K562 (cell line): ENCODE results near the gene TRMU. TPM values are rescaled to one million over a fixed set of nuclear protein-coding genes. Genes with fewer than 3 reads are reported as not detected.

Experiments
- ATAC-seq: fragments of 200-7000 bp; cut with Tn5 transposase; 3 replicates; pipeline ENCODE4 v1.9.1; 2020; ENCODE audit warnings: moderate library complexity
- BruUV-seq: library from RNA; stranded (reverse); fragments of 400-500 nt; replicated peaks from 2 replicates; lab custom pipeline; 2021; lab: Mats Ljungman, UMichigan
- CTCF ChIA-PET: fragments of 300-600 bp; formaldehyde crosslinking; extraction: SDS; loops from one replicate; lab custom pipeline; 2021; ENCODE audit warnings: low intra/inter-chr PET ratio; lab: Yijun Ruan, JAX
- POLR2A ChIA-PET: fragments of 300-600, 350-650 bp; sonication (Branson Sonifier 250); formaldehyde crosslinking; extraction: SDS; loops from one replicate; lab custom pipeline; 2021; ENCODE audit warnings: antibody characterized with exemption, inconsistent platforms; lab: Yijun Ruan, JAX
- DNase-seq, 4 experiments: peaks; one replicate each; pipeline versions ENCODE4 v3.0.0 to v3.0.0-alpha.2; 2011 to 2018; ENCODE audit warnings: low spot score in 3 of 4, mixed read lengths in 3 of 4; ENCODE audit errors: extremely low read depth in 1 of 4
- FAIRE-seq: peaks from 2 replicates; lab custom pipeline; 2011; peaks lifted over from hg19 to GRCh38; lab: Jason Lieb, UNC
- H2AFZ ChIP-seq: 2 replicates; pipeline ENCODE4 v1.6.0; 2011; ENCODE audit warnings: low read depth, low read length, control low read depth, inconsistent platforms
- H3K27ac ChIP-seq: fragments of 200-600 bp; 3 replicates; pipeline ENCODE4 v1.8.0; 2011; ENCODE audit warnings: low read depth, mild to moderate bottlenecking, control low read depth, inconsistent platforms, low read length, moderate library complexity, mixed read lengths; ENCODE audit errors: extremely low read depth
- H3K27me3 ChIP-seq, 2 experiments: fragments of 300-600 bp in 1 of 2; 2 replicates in 1 of 2; 3 replicates in 1 of 2; pipeline versions ENCODE4 v1.6.0 to v1.8.0; 2011; ENCODE audit warnings: inconsistent platforms in 2 of 2, low read length in 2 of 2, mild to moderate bottlenecking in 1 of 2, mixed read lengths in 1 of 2, moderate library complexity in 1 of 2; ENCODE audit not compliant: control insufficient read depth in 2 of 2, insufficient read depth in 2 of 2
- H3K36me3 ChIP-seq: fragments of 300-600 bp; 3 replicates; pipeline ENCODE4 v1.8.0; 2011; ENCODE audit warnings: mild to moderate bottlenecking, low read length, inconsistent platforms; ENCODE audit not compliant: control insufficient read depth, insufficient read depth
- H3K4me1 ChIP-seq, 2 experiments: fragments of 200-600 bp in 1 of 2; replicated peaks in 1 of 2; 2 replicates in 1 of 2; 3 replicates in 1 of 2; pipeline versions ENCODE4 v1.5.1 to v1.8.0; 2011; ENCODE audit warnings: inconsistent platforms in 2 of 2, low read length in 2 of 2, mild to moderate bottlenecking in 1 of 2, mixed read lengths in 1 of 2, moderate library complexity in 1 of 2; ENCODE audit not compliant: control insufficient read depth in 2 of 2, insufficient read depth in 2 of 2
- H3K4me2 ChIP-seq: 2 replicates; pipeline ENCODE4 v1.6.1; 2011; ENCODE audit warnings: low read length, control low read depth, inconsistent platforms, mixed read lengths; ENCODE audit not compliant: insufficient read depth
- H3K4me3 ChIP-seq: fragments of 200-600 bp; sonication (generic), shearing (Covaris generic); 2 replicates; pipeline ENCODE4 v1.5.1; 2016; ENCODE audit warnings: control low read depth, inconsistent platforms
- H3K79me2 ChIP-seq: fragments of 200-600 bp; 3 replicates; pipeline ENCODE4 v1.8.0; 2011; ENCODE audit warnings: low read length, inconsistent platforms; ENCODE audit not compliant: control insufficient read depth, insufficient read depth
- H3K9ac ChIP-seq, 2 experiments: 2 replicates each; pipeline versions ENCODE4 v1.6.0 to v1.6.1; 2011; ENCODE audit warnings: low read depth in 2 of 2, low read length in 2 of 2, control low read depth in 1 of 2, inconsistent platforms in 1 of 2, mild to moderate bottlenecking in 1 of 2, mixed read lengths in 1 of 2; ENCODE audit not compliant: insufficient read depth in 1 of 2
- H3K9me1 ChIP-seq: one replicate; pipeline ENCODE4 v1.6.0; 2011; ENCODE audit warnings: inconsistent platforms, mild to moderate bottlenecking, low read length, moderate library complexity; ENCODE audit not compliant: control insufficient read depth, insufficient read depth
- H3K9me3 ChIP-seq: replicated peaks from 2 replicates; pipeline ENCODE4 v1.5.1; 2011; ENCODE audit warnings: low read depth, low read length, inconsistent platforms; ENCODE audit not compliant: control insufficient read depth, insufficient read depth
- H4K20me1 ChIP-seq: replicated peaks from 2 replicates; pipeline ENCODE4 v1.6.1; 2011; ENCODE audit warnings: low read length, inconsistent platforms, mixed read lengths; ENCODE audit not compliant: control insufficient read depth, insufficient read depth
- GABPB1 ChIP-seq: sonication (generic); formaldehyde crosslinking; IDR thresholded peaks from 2 replicates; pipeline ENCODE4 v1.8.0; 2022; ENCODE audit warnings: mild to moderate bottlenecking, missing genetic modification reagents
- HNRNPUL1 ChIP-seq: fragments of 200-400 bp; formaldehyde crosslinking; IDR thresholded peaks from 2 replicates; pipeline ENCODE4 v1.6.1; 2017; ENCODE audit warnings: low read length
- POLR2A ChIP-seq: fragments of 450-650 bp; conservative IDR thresholded peaks from 2 replicates; pipeline ENCODE4 v1.6.1; 2016
- RBM25 ChIP-seq: fragments of 200-400 bp; formaldehyde crosslinking; IDR thresholded peaks from 2 replicates; pipeline ENCODE4 v1.6.1; 2018; ENCODE audit warnings: low read length, low read depth, moderate library complexity; ENCODE audit not compliant: severe bottlenecking
- XRCC4 ChIP-seq: IDR thresholded peaks from one replicate; pipeline ENCODE4 v1.6.1; 2011; ENCODE audit not compliant: insufficient read depth, insufficient read length; ENCODE audit errors: extremely low read depth
- WGBS: fragments of 100-300 bp; shearing (Covaris generic); methylation state at CpG from one replicate; pipeline ENCODE4 v1.1.6; 2016; ENCODE audit warnings: low coverage, mixed read lengths; ENCODE audit not compliant: insufficient coverage; ENCODE audit errors: missing lambda C conversion rate; 5-methylcytosine and 5-hydroxymethylcytosine counted together
- in situ Hi-C: fragments of 300-500 bp; cut with MboI; formaldehyde crosslinking; loops from 4 replicates; pipeline ENCODE4 v1.15.0; 2018; ENCODE audit warnings: inconsistent platforms, mixed read lengths
- intact Hi-C: fragments of 100-400 bp; cut with micrococcal nuclease; formaldehyde crosslinking; loops from 2 replicates; pipeline ENCODE4 v1.14.2; 2022
- polyA plus RNA-seq, 8 experiments: library from polyadenylated mRNA; depleted of rRNA in 4 of 8; stranded (reverse) in 5 of 8; unstranded in 3 of 8; fragments of >200 nt; fragmentation: Nextera tagmentation in 2 of 8; fragmentation: Illumina TruSeq in 1 of 8; extraction: Ambion mirVana in 2 of 8; extraction: Trizol in 1 of 8; gene quantifications; 2 replicates each; pipeline versions ENCODE4 v1.2.1 to v1.2.3, GENCODE V29; 2011 to 2014; ENCODE audit warnings: inconsistent platforms in 1 of 8, missing spikeins in 1 of 8
- total RNA-seq, 7 experiments: library from RNA; depleted of rRNA in 6 of 7; stranded (reverse); fragments of >200 nt in 6 of 7; fragmentation: Illumina TruSeq in 2 of 7; extraction: Trizol in 2 of 7; gene quantifications; 2 replicates each; pipeline versions ENCODE4 v1.2.1 to v1.2.3, GENCODE V29; 2011 to 2021; ENCODE audit warnings: low replicate concordance in 1 of 7

Gene TRMU
- total and polyA plus RNA-seq, 9 of the 15 experiments (the other 6 are each of a cell fraction or from before 2014, with no cell fraction given): 2.3 to 49.9 (median 35.3) TPM

DNA sequence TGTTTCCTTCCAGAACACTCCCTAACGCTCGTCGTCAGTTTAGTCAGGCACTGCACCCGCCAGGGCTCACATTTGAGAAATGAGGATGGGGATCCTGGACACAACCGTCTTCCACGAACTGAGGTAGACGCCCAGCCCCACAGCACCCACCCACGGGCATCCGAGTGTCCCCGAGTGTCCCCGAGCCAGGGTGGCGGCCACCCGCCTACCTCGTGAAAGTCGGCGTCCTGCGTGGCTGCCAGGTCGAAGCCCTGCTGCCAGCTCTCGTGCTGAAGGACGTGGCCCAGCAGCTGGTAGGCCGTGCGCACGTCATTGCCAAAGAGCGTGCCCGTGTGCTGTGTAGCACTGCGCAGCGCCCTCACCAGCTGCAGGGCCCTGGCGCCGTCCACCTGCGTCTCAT lies 53.6 kb downstream of the TRMU start:
- Histone ChIP-seq H3K9me1 (no peaks in the 10 kb centered on the region), H3K4me2 (no peak overlapping the region), H3K79me2 (no peaks in the 10 kb centered on the region), H3K36me3 (no peaks in the 10 kb centered on the region), H4K20me1 (no peaks in the 10 kb centered on the region), H2AFZ (no peak overlapping the region), H3K4me1 (peaks cover 0 to 21% of the 10 kb centered on the region in 2 experiments; a peak in 2 of 5 replicates), H3K27ac (no peak overlapping the region), H3K9me3 (no peaks in the 10 kb centered on the region), H3K27me3 (peaks cover 6 to 56% of the 10 kb centered on the region in 2 experiments; a peak in 3 of 5 replicates), H3K4me3 (no peak overlapping the region), H3K9ac (no peak overlapping the region)
- intact Hi-C loops: no loop called here
- ChIA-PET POLR2A (no interaction called here), CTCF (no interaction called here)
- BruUV-seq: no TSS peak
- ATAC-seq (no peak), FAIRE-seq (no peak), DNase-seq (no peak)
- in situ Hi-C loops: no loop called here
- WGBS: 31% methylated on average over 20 of the region's 30 CpGs
- TF ChIP-seq RBM25 (no peak), XRCC4 (no peak), HNRNPUL1 (no peak), GABPB1 (CRISPR knock-in tag) (no peak), POLR2A (no peak)

DNA sequence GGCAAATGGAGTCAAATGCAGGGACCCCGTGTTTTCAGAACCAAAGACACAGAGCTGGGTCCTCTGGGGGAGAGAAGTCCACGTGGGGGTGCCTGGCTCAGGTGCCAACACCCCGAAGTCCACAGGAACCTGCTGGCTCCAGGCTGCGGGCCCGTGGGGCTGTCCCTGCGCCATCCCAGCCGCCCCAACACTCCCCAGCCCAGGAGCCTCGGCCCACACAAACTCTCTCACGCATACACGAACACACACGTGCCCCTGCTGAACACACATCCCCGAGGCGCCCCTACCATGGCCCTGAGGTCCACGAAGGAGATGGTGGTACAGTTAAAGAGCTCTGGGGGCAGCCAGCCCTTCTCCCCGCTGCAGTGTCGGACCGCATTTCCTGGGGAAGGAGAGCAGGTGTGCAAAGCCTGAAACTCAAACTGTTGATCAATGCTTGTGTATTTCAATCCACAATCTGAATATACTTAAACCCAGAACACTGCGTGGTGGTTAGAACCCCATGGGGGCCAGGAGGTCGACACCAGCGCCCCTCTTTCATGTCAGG lies 54.7 kb downstream of the TRMU start:
- no peaks in the 10 kb centered on the region for H3K9me3 ChIP-seq
- H3K27ac ChIP-seq: no peak overlapping the region
- H3K4me1 ChIP-seq: peaks cover 0 to 26% of the 10 kb centered on the region in 2 experiments; a peak in 2 of 5 replicates
- intact Hi-C loops: no loop called here
- FAIRE-seq (no peak), DNase-seq (no peak), ATAC-seq (peak; percentile 29; the same call in 2 of the 3 replicates)
- ChIA-PET POLR2A (interaction anchor here (0.7 kb wide), 1 partner anchor 22 kb away, joined by 3 read pairs; no protein-coding TSS in a partner anchor), CTCF (interaction anchor here (1.1 to 1.9 kb wide), 2 partner anchors 22 to 268 kb away, joined by 8 to 10 read pairs; no protein-coding TSS in a partner anchor)
- peak overlapping the region; percentile 74; the same call in 1 of the 2 replicates for H3K4me2 ChIP-seq
- peaks cover 6 to 67% of the 10 kb centered on the region in 2 experiments; a peak in 4 of 5 replicates for H3K27me3 ChIP-seq
- no peaks in the 10 kb centered on the region for H4K20me1 ChIP-seq
- H3K9me1 ChIP-seq: no peaks in the 10 kb centered on the region
- no peaks in the 10 kb centered on the region for H3K79me2 ChIP-seq
- in situ Hi-C loops: no loop called here
- H3K4me3 ChIP-seq: no peak overlapping the region; the same call in 1 of the 2 replicates
- WGBS: 13% methylated on average over 15 of the region's 20 CpGs
- no TSS peak for BruUV-seq
- H3K9ac ChIP-seq: 0 out of 4 replicates have a peak overlapping the region, but pooled peaks of 1 of the 2 experiments have one; percentile 78
- peak overlapping the region; percentile 76; the same call in 1 of the 2 replicates for H2AFZ ChIP-seq
- H3K36me3 ChIP-seq: no peaks in the 10 kb centered on the region
